Loucy (cell line): ENCODE results near the gene CREBBP.

Source experiments
- H2AFZ ChIP-seq: fragments of 200-600 bp; sonication (generic); 2 replicates; pipeline ENCODE4 v1.6.0; 2016; ENCODE audit warnings: antibody characterized with exemption, mild to moderate bottlenecking, low read length, moderate library complexity
- H3F3A ChIP-seq: fragments of 200-600 bp; 2 replicates; pipeline ENCODE4 v1.6.0; 2016; ENCODE audit warnings: antibody characterized with exemption, low read depth, mild to moderate bottlenecking
- H3K27me3 ChIP-seq: fragments of 200-600 bp; sonication (generic); 2 replicates; pipeline ENCODE4 v1.6.1; 2014; ENCODE audit warnings: low read length, mild to moderate bottlenecking; ENCODE audit not compliant: insufficient read depth, poor library complexity, severe bottlenecking
- H3K36me3 ChIP-seq: fragments of 200-600 bp; sonication (generic); 2 replicates; pipeline ENCODE4 v1.6.1; 2016; ENCODE audit warnings: low read length; ENCODE audit not compliant: insufficient read depth
- H3K4me1 ChIP-seq: fragments of 200-600 bp; sonication (generic); 2 replicates; pipeline ENCODE4 v1.5.1; 2014; ENCODE audit warnings: low read length, mild to moderate bottlenecking; ENCODE audit not compliant: insufficient read depth, poor library complexity, severe bottlenecking
- H3K4me2 ChIP-seq: fragments of 200-600 bp; sonication (generic); 2 replicates; pipeline ENCODE4 v1.6.0; 2014; ENCODE audit warnings: antibody characterized with exemption, low read length, low read depth, mild to moderate bottlenecking; ENCODE audit not compliant: poor library complexity, severe bottlenecking
- H3K4me3 ChIP-seq: fragments of 200-600 bp; sonication (generic); 2 replicates; pipeline ENCODE4 v1.5.1; 2014; ENCODE audit warnings: low read length, mild to moderate bottlenecking, mixed read lengths; ENCODE audit not compliant: poor library complexity, severe bottlenecking
- H3K79me2 ChIP-seq: fragments of 200-600 bp; sonication (generic); 2 replicates; pipeline ENCODE4 v1.6.1; 2014; ENCODE audit warnings: low read length; ENCODE audit not compliant: insufficient read depth
- H3K9ac ChIP-seq: fragments of 200-600 bp; sonication (generic); 2 replicates; pipeline ENCODE4 v1.6.0; 2014; ENCODE audit warnings: mild to moderate bottlenecking, low read depth, low read length, moderate library complexity; ENCODE audit not compliant: poor library complexity, severe bottlenecking
- H3K9me2 ChIP-seq: fragments of 200-600 bp; sonication (generic); replicated peaks from 2 replicates; pipeline ENCODE4 v1.6.1; 2016; ENCODE audit warnings: low read depth, low read length, mixed read lengths
- H3K9me3 ChIP-seq: fragments of 200-600 bp; sonication (generic); 2 replicates; pipeline ENCODE4 v1.6.1; 2014; ENCODE audit warnings: mild to moderate bottlenecking, antibody characterized with exemption, low read length, low read depth; ENCODE audit not compliant: insufficient read depth
- H4K20me1 ChIP-seq: fragments of 200-600 bp; sonication (generic); 2 replicates; pipeline ENCODE4 v1.6.0; 2014; ENCODE audit warnings: antibody characterized with exemption, low read length, mild to moderate bottlenecking; ENCODE audit not compliant: insufficient read depth, poor library complexity, severe bottlenecking
- EZH2phosphoT487 ChIP-seq: fragments of 200-600 bp; IDR thresholded peaks from 2 replicates; pipeline ENCODE4 v1.6.1; 2018; ENCODE audit warnings: antibody characterized with exemption, mild to moderate bottlenecking, moderate library complexity, borderline replicate concordance
- TF ChIP-seq, protein P1 (sequence below): fragments of 200-600 bp; sonication (generic); conservative IDR thresholded peaks from 2 replicates; pipeline ENCODE4 v1.5.1; 2014; ENCODE audit warnings: mild to moderate bottlenecking, antibody characterized with exemption, low read length

Gene CREBBP

GRCh38 chr16:3874794-3875692 lies 5.5 kb downstream of the CREBBP start:
- Histone ChIP-seq H3K4me1 (peaks cover 45% of the 10 kb centered on the region), H3K27me3 (no peaks in the 10 kb centered on the region), H3K9ac (no peak overlapping the region), H3K4me3 (peak overlapping the region; percentile 33), H3F3A (no peaks in the 10 kb centered on the region), H4K20me1 (peaks cover 73% of the 10 kb centered on the region), H3K4me2 (peak overlapping the region; percentile 90), H2AFZ (no peak overlapping the region), H3K36me3 (no peaks in the 10 kb centered on the region), H3K79me2 (peaks cover 98% of the 10 kb centered on the region), H3K9me2 (no peaks in the 10 kb centered on the region), H3K9me3 (no peaks in the 10 kb centered on the region)
- TF ChIP-seq, protein P1, sequence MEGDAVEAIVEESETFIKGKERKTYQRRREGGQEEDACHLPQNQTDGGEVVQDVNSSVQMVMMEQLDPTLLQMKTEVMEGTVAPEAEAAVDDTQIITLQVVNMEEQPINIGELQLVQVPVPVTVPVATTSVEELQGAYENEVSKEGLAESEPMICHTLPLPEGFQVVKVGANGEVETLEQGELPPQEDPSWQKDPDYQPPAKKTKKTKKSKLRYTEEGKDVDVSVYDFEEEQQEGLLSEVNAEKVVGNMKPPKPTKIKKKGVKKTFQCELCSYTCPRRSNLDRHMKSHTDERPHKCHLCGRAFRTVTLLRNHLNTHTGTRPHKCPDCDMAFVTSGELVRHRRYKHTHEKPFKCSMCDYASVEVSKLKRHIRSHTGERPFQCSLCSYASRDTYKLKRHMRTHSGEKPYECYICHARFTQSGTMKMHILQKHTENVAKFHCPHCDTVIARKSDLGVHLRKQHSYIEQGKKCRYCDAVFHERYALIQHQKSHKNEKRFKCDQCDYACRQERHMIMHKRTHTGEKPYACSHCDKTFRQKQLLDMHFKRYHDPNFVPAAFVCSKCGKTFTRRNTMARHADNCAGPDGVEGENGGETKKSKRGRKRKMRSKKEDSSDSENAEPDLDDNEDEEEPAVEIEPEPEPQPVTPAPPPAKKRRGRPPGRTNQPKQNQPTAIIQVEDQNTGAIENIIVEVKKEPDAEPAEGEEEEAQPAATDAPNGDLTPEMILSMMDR: no peak
- TF ChIP-seq EZH2phosphoT487: no peak

DNA sequence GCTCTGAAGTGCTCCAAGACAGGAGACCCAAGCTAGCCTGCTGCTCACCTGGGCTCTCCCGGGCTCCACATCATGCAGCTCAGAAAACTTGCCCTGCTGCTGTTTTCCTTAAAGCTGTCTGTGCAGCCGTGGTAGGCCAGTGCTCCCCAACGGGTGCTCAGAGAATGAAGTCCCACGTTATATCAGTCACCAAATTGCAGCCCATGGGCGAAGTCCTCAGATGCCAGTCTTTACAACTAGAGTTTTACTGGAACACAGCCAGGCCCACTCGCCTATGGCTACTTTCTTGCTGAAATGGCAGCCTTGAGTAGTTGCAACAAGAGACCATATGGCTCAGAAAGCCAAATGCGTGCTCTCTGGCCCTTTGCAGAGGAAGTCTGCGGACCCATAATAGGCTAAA lies 6.3 kb downstream of the CREBBP start:
- H4K20me1 ChIP-seq: peaks cover 73% of the 10 kb centered on the region
- no peak overlapping the region for H3K9ac ChIP-seq
- no peaks in the 10 kb centered on the region for H3K36me3 ChIP-seq

DNA sequence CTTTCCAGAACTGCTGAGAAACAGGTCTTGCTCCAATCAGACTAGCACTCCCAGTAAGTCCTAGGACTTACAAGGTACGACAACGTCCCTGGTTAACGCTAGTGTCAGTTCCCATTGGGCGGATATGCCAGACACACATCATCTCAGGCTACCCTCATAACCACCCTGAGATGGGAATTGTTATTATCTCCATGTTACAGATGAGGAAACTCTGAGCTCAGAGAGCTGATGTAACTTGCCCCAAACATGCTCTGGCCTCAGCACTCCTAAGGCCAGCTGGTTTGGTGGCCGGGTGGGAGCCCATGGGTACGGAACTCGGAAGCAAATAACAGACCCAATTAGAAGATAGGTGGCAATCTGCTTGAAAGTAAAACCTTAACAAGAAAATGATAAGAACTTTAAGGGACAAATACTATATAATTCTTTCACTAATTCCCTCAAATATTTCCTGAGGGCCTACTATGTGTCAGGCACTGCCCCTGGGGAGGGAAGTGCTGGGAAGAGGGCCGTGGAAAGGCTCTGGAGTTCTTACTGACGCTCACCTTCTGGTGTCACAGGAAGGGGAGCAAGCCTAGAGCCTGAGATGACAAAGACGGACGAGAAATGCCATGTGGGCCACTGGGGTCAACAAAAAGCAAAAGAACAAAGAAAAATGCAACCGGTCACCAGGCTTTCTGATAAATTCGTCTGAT lies 6.9 kb downstream of the CREBBP start:
- Histone ChIP-seq H4K20me1 (peaks cover 72% of the 10 kb centered on the region), H2AFZ (no peak overlapping the region), H3K79me2 (peaks cover 100% of the 10 kb centered on the region), H3K9me2 (no peaks in the 10 kb centered on the region), H3F3A (no peaks in the 10 kb centered on the region), H3K27me3 (no peaks in the 10 kb centered on the region), H3K4me1 (peaks cover 45% of the 10 kb centered on the region), H3K4me3 (peak overlapping the region; percentile 33), H3K9ac (no peak overlapping the region), H3K9me3 (no peaks in the 10 kb centered on the region), H3K4me2 (peak overlapping the region; percentile 90), H3K36me3 (no peaks in the 10 kb centered on the region)
- TF ChIP-seq EZH2phosphoT487: no peak
- TF ChIP-seq, protein P1: no peak

More for the DNA sequence above, 6.3 kb downstream of the CREBBP start:
- Histone ChIP-seq H3F3A (no peaks in the 10 kb centered on the region), H2AFZ (no peak overlapping the region), H3K27me3 (no peaks in the 10 kb centered on the region), H3K9me2 (no peaks in the 10 kb centered on the region), H3K4me1 (peaks cover 45% of the 10 kb centered on the region), H3K9me3 (no peaks in the 10 kb centered on the region), H3K79me2 (peaks cover 100% of the 10 kb centered on the region), H3K4me2 (peak overlapping the region; percentile 90), H3K4me3 (peak overlapping the region; percentile 33)
- no peak for TF ChIP-seq EZH2phosphoT487
- TF ChIP-seq, protein P1: no peak
